Renal cortex interstitium (tissue), 11 donors: ENCODE measurements around the gene RAPGEF1. TPM values are rescaled to one million over a fixed set of nuclear protein-coding genes. Genes with fewer than 3 reads are reported as not detected.

ENCODE experiments used
- DNase-seq, 11 donors: peaks; one replicate each; pipeline ENCODE4 v3.0.0-alpha.2; 2013; ENCODE audit warnings: low read depth in 9 of 11, low spot score in 4 of 11; ENCODE audit errors: extremely low read depth in 1 of 11
- polyA plus RNA-seq, 3 donors: library from polyadenylated mRNA; unstranded; fragments of 120-200 nt; gene quantifications; one replicate each; pipeline ENCODE4 v1.2.1, GENCODE V29; 2013; ENCODE audit not compliant: insufficient read length in 3 of 3

Gene RAPGEF1
- polyA plus RNA-seq, 3 donors, result 39.7 to 44.1 (median 40.3) TPM

DNA sequence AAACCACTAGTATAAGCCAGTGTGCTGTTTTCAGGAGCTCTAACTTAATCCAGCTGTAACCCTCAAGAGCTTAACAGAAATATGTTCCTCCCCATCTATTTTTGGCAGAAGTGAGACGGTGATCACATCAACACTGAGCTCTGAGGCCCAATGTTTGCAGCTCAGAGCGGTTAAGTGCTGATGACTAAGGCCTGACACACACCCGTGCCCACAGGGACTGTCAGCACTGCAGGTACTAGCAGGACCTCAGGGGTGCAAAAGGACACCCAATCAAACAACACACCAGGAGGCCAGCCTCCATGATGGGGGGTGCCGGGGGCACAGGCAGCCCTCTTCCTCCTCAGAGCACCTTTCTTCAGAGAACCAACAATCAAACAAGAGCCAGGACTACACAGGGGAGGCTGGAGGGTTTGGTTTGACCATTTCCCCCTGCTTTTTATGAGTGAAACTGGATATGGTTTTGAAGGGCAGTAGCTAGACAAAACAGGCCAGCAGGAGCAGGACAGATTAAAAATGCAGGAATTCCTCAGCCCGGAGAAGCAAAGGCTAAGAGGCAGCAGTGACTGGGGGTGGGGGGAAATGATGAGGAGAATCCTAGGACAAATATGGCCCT is 61.3 kb downstream of the RAPGEF1 start:
- peak in 2 of 11 donors; percentile 43 to 57 for DNase-seq

DNA sequence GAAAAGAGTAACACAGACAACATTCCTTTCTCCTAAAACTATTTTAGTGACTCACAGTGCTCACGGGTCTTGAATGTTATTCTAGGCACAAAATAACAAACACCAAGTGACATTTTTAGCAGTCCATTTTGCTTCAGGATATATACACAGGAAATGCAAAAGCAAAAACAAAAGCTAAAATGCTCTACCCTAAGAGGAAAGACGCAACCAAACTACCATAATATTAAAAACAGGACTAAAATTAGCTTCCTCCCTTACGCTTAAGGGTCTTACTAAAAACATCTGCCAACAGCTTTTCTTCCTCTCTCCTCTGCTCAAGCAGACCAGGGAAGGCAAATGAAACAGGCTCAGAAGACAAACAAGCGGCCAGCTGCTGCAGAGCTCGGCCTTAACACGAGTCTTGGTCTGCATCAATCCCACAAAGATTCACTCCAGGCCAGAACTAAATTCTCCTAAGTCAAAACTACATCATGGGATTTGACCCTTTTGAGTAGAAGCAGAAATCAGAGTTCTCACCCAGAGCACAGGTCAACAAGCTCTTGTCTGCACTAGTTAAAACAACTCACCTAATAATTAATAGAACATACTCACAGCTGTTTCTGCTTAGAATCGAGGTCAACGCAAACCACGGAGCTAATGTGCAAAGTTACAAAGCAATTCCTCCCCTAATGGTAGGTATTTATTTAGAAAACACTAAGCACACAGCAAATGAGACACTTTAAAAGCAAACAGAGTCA is 62.3 kb downstream of the RAPGEF1 start:
- DNase-seq, result peak in 5 of 11 donors; percentile 40 to 66 (median 52)

GRCh38 chr9:131677049-131677443 is 62.8 kb downstream of the RAPGEF1 start:
- DNase-seq, result no peak

- DNase-seq, result no peak
Measured at GRCh38 chr9:131676431-131676972, 63.4 kb downstream of the RAPGEF1 start.

DNA sequence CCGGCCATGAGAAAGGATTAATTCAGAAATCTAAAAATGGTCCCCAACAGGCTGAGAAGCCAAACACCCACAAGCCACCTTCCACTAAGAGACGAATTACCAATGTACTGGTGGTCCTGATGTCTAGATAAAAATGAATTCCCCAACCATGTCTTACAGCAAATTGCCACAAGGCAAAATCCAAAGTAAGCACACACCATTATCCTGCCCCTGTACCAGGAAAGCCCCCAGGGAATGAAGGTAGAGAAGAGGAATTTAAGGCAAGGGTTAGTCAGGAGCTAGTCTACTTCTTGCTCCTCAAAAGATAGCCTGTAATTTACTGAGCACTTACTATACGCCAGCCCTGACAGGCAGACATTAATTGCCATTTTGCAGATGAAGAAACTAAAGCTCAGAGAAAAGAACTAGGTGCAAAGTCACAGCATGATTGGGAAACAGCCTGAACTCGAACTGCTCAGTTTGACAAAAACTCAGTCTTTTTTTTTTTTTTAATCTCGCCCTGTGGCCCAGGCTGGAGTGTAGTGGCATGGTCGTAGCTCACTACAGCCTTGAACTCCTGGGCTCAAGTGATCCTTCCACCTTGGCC is 64.3 kb downstream of the RAPGEF1 start:
- no peak for DNase-seq

DNA sequence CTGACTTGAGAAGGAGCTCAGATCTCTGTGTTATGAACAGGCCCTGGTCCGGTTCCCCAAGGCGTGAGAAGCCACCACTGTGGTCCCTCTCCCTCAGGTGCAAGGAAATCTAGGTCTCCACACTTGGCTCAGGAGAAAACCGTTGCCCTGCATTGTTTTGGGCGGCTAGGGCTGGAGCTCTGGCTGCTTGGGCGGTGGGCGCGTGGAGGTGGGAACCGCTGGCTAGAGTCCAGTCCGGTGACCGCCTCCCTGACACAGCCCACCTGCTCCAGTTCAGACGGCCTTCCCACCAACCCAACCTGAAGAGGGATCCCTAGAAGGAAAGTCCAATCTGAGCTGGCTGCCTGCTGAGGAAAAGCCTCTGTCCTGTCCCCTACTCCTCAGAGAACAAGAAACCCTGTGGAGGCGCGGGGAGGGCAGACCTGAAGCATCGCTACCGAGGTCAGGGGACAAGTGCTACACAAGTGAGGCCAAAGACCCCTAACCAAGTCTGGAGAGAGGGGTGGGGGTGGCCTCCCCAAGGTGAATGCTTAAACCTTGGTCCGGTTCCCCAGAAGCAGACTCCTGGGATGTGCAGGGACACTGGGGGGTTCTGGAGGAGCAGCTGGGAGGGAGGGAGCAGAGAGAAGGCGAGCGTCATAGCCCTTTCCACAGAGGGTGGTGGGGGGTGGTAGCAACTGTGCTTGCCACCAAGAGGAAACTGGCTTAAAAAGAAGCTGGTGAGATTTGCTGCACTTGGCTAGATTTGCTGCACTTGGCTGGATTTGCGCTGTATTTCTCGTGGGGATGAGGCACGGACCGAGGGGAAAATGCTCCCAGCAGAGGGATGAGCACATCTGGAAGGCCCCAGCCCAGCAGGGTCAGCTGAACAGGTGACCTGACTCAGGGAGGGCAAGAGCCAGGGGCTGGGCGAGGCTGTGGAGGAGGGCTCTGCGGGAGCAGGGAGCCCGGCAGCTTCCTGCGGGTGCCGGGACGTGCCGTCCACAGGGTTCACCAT is 65.2 kb downstream of the RAPGEF1 start:
- DNase-seq, result no peak

DNA sequence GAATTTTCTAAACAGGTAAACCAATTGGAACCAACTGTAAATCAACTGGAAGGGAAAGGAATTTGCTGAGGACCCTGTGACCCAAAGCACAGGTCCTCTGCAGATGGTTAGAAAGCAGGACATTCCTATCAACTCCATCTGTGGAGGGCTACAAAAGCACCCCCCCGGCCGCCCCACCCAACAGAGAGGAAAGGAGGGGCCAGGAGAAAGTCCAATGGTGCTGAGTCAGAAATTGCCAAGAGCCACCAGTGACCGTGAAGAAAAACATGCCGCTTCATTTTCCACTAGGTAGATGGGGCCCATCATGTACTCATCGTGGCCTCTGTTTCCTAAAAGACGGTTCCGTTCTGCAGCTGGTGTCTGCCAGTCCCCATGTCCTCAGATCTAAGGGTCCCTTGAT is 66.3 kb downstream of the RAPGEF1 start:
- DNase-seq, result no peak

DNA sequence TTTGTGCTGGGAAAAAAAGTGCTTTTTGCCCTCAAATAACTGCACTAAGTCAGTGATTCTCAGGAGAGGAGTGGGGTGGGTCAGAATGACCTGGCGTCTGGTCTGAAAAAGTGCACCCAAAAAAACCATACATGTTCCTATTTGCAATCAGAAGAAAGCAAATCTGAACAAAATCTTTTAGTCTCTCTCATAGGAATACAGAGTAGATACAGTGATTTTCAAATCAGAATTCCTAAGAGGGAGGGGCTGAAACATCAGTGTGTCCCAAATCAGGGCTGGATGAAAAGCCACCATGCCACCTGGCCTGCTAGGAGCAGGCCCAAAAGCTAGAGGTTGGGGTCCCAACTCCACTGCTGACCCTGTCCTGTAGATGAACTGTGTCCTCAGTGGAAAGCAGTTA is 66.8 kb downstream of the RAPGEF1 start:
- no peak for DNase-seq

DNA sequence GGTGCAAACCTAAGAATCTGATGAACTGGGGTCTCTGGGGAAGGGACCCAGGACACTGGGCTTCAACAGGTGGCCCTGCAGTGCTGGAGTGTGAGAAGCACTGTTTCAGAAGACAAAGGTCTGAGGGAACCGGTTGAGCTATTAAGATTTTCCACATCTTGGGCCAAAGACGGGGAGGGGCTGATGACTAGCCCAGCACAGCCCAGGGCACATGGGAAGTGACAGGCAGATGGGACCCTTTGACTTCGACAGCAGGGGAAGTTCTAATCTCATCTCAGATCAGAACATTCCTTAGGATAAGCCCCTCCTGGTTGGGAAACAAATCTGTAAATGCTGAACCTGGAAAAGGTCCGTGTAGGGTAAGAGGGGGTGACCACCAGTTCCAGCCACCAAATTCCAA is 67.4 kb downstream of the RAPGEF1 start:
- DNase-seq, result no peak

- DNase-seq, result no peak
Measured at GRCh38 chr9:131671133-131671520, 68.7 kb downstream of the RAPGEF1 start.

DNA sequence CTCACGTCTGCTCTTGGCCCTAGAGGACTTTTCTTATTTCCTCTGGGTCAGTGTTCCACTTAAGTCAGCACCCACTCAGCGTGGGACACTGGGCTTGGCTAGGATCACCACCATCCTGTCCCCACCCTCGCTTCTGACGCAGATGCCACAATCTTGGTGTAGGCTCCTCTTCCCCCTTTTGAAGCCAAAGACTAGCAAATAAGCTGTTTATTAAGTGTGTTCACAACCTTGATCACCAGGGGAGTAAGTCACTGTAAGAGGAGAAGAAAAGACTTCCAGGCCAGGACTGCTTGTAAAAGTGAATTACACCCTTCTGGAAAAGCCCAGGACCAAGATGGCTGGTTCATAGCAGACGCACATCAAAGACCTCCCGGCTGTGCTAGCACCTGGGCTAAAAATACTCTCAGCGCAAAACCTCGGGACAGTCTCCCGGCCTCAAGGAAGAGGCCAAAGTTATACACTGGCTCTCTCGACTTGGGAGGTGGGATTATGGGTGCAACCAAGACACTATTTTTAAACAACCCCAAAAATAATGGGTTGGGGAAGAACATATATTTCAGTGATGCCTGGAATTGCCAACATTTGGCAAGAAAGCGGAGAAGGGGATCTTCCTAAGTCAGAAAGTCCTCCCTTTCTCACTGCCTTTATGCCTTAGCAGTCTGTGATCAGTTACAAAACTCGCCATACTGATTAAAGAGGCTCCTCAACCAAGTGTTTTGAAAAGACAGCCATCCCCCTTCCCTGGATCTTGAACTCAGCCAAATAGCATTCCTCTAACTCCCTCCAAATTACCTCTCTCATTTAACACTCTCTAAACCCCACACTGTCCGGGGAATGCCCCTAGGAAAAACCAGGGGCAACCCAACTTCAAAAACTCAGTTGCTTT is 69.4 kb downstream of the RAPGEF1 start:
- peak in 5 of 11 donors; percentile 33 to 70 (median 62) for DNase-seq

DNA sequence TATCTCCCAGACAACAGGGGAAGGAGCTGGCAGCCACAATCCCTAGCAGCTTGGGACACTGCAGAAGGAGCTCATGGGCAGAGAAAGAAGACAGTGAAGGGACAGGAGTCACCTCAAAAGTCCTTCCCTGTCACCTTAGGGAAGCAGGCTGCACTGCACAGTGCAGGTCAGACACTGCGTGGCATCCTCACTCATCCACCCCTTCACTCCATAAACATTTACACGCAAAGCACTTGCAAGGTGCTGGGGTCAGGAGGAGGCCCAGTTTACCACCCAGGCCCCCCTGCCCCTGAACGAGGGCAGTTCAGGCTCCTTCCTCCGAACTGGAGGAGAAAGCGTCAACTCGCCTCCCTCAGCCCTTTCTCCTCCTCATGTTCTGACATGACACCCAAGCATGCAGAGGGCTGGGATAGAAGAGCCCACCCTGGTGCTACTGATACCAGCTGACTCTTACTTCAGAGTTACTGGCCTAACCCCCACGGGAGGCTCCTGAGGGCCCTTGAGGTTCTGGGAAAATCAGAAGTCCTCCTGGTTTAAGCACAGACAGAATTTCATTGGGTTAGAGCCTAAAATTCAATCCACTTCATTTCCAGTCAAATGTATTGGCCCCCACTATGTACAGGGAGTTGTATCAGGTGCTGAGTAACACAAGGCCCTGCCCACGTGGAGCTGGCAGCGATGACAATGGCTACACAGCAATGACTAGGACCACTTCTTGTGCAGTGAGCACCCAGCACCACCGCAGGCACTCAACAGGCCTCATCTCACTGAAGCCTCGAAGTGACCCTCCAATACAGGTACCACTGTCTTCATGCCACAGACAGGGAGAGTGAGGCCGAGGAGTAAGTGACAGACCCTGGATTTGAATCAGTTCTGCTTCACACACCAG is 70.4 kb downstream of the RAPGEF1 start:
- no peak for DNase-seq

DNA sequence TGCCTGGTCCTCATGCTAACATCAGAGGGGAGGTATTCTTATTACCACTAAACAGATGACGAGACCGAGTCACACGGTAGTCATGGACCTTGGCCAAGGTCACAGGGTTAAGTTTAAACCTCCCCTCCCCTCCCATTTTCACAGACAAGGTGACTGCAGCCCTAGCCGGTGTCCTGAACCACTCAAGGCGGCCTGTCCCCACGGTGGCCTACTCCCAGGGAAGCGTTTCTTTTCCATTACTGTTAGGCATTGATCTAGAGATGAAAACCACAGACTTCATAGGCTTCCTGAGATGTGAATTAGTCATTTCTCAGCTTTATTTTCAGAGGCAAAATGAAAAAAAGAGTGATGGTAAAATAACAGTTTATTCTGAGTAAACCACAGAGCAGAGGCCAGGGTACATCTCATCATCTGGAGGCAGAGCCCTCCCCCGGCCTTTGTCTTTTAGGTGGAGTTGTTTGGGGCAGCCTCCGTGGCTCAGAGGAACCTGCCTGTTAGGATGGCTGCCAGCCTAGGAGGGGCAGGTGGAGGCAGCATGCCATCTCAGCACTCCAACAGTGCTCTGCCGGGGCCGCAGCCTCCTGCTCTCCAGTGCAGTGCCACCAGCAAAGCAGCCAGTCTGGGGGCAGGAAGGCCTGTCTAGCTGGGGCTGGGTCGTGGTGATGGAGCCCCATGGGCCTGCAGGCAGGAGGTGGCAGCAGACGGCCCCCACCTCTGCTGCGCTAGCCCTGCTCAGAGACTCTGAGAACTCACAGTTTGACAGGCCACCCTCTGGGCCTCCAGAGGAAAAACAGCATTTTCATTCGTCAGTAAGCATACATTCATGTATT is 71.2 kb downstream of the RAPGEF1 start:
- no peak for DNase-seq

DNA sequence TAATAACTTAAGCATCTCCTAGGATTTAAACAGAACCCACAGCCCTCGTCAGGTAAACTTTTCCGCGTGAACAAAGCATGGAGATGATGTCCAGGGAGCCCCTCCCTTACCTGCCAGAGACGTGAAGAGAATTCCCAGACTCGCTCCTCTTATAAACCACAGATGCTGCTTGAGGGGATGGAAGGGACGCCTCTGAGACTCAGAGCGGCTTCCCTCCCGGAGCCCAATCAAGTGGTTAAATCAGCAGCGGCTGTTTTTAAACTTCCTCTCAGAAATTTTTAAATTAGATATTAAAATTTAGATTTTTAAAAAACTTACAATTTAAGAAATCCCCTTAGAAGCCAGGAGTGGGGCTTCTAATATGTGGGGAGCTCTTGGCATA is 71.8 kb downstream of the RAPGEF1 start:
- no peak for DNase-seq

GRCh38 chr9:131667576-131667975 is 72.3 kb downstream of the RAPGEF1 start:
- DNase-seq, result no peak

DNA sequence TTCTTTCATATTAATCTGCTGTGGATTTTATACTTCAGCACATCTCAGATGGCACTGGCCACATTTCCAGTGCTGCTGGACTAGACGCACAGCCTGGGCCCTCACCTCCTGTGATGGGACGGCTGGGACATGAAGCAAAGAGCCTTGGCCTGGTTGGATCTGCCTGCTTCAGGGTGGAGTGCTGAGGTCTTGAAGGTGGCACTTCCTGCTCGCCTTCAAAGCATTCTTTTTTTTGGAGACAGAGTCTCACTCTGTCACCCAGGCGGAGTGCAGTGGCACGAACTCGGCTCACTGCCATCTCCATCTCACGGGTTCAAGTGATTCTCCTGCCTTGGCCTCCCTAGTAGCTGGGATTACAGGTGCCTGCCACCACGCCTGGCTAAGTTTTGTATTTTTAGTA is 73.1 kb downstream of the RAPGEF1 start:
- DNase-seq, result no peak
